DMS53 (cell line): ENCODE results near the gene BAIAP2.

Experiments
- DNase-seq: peaks from one replicate; lab custom pipeline; 2025; lab: John Stamatoyannopoulos, UW

Gene BAIAP2

GRCh38 chr17:81052199-81052997 lies 17.4 kb downstream of the BAIAP2 start:
- DNase-seq = no peak

GRCh38 chr17:81053041-81053970 lies 18.4 kb downstream of the BAIAP2 start:
- DNase-seq = no peak

DNA sequence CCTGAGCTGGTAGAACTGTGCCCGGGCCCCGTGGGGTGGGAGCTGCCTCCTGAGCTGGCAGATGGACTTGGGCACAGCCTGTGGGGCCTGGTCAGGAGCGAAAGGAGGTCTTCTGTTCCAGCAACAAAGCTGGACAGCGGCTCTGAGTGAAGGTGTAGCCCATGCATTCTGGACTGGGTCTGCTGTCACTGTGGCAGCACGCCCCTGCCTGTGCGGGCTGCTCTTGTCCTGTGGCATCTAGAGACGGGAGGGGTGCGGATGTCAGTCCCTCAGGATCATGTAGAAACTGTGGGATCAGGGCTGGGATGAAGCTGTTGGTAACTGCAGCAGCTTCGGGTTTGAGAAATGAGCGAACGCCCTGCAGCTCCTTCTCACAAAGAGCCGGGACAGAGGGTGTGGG lies 19.4 kb downstream of the BAIAP2 start:
- no peak for DNase-seq

DNA sequence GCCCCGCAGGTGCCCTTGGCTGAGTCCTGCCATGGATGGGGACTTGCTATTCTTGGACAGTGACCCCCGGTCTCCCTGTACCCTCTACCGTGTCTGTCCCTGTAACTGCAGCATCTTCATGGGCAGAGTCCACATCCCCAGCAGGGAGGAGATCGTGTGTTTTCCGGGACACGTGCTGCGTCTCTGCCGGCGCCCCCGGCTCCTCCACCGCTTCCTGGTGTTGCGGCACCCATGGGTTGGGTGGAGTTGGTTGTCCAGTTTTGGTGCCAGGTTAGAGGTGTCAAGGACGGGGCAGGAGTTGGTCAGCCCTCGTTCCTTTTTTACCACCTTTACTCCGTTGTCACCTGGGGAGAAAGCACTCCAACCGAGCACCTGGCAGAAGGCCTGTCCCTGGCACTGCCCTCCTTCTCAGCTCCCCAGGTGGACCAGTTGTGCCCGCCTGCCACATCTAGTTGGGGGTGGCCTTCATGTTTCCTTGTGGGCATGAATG lies 20.0 kb downstream of the BAIAP2 start:
- DNase-seq = no peak

DNA sequence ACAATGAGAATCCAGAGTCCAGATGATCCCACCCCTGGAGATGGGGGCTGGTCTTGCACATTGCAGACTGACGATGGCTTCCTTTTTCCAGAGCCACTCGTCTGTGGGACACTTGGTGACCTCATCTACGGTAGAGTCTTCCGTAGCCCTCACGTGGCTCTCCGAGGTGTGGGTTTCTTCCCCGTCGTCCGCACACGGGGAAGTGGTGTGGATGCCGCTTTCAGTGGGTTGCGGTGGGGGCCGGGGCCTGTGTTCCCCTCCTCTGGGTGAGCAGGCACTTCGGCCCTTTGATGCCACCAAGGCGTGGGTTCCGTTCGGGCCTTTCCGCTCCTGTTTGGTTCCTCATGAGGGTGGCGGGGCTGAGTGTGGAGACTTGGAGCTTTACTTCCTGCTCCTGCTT lies 21.4 kb downstream of the BAIAP2 start:
- no peak for DNase-seq

- no peak for DNase-seq
Measured at GRCh38 chr17:81057079-81057730, 22.3 kb downstream of the BAIAP2 start.

- DNase-seq = no peak
Measured at GRCh38 chr17:81057777-81058176, 22.8 kb downstream of the BAIAP2 start.

DNA sequence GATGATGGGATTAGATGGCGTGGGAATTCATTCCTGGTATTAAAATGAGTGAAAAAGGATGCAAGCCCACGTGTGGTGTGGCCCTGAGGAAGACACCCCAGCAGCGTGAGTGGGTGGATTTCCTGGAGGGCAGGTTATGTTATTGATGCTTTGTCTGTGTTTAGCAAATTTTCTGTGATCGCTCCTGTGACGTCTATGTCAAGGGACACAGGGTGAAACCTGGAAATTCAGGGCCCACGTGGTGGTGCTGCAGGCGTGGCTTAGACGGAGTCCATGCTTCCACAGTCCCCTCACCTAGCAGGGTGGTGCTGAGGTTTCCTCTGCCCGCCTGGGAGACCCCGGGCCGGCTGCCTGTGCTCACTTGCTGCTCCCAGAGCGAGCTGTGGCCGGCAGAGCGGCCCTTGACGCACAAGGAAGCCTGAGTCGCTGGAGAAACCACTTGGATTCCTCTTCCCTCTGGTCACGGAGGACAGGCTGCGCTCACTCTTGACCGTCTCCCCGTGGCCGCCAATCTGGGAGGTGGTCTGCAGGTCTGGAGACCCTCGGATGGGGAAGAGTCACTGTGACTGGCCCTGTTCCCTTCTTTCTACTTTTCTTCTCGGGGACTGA lies 23.4 kb downstream of the BAIAP2 start:
- no peak for DNase-seq

- DNase-seq = no peak
Measured at GRCh38 chr17:81059026-81059425, 24.1 kb downstream of the BAIAP2 start.

DNA sequence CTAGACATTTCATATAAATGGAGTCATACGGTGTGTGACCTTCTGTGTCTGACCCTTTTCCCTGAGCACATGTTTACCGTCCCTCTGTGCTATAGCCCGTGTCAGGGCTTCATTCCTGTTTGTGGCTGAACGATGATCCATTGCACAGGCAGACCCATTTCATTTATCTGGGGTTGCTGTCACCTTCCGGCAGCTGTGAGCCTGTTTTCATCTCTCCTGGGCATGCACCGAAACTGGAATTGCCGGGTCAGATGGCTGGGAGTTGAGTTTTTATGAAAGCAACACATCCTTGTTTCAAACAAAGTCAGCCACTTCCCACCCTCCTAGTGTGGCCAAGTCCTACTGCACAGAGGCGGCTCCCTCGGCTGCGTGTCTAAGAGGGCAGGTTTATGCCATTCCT lies 25.5 kb downstream of the BAIAP2 start:
- no peak for DNase-seq

- DNase-seq = no peak
Measured at GRCh38 chr17:81061027-81061735, 26.2 kb downstream of the BAIAP2 start.

DNA sequence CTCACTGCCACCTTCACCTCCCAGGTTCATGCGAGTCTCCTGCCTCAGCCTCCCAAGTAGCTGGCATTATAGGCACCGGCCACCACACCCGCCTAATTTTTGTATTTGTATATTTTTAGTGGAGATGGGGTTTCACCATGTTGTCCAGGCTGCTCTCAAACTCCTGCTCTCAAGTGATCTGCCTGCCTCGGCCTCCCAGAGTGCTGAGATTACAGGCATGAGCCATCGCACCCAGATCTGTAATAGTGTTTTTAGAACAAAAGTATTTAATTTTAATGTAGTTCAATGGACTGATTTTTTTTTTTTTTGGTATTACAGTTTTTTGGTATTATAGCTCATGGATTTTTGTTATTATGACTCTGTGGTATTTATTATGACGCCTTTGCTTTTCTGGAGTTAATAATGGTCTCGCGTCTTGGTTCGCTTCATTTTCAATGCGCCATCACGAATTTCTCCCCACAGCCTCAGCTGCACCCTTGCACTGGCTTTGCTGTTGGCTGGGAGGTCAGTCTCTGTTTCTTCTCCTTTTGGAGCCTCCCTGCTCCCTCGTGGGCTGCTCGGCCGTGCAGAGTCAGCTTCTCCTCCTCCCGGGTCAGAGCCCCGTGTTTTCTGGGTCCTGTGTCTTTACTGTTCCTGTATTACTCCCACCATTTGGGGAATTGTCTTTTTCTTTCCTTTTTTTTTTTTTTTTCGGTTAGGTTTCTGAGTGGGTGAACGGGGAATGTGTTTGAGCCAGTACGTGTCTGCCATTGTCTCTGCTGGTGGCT lies 27.2 kb downstream of the BAIAP2 start:
- no peak for DNase-seq

- no peak for DNase-seq
Measured at GRCh38 chr17:81063106-81064093, 28.4 kb downstream of the BAIAP2 start.

DNA sequence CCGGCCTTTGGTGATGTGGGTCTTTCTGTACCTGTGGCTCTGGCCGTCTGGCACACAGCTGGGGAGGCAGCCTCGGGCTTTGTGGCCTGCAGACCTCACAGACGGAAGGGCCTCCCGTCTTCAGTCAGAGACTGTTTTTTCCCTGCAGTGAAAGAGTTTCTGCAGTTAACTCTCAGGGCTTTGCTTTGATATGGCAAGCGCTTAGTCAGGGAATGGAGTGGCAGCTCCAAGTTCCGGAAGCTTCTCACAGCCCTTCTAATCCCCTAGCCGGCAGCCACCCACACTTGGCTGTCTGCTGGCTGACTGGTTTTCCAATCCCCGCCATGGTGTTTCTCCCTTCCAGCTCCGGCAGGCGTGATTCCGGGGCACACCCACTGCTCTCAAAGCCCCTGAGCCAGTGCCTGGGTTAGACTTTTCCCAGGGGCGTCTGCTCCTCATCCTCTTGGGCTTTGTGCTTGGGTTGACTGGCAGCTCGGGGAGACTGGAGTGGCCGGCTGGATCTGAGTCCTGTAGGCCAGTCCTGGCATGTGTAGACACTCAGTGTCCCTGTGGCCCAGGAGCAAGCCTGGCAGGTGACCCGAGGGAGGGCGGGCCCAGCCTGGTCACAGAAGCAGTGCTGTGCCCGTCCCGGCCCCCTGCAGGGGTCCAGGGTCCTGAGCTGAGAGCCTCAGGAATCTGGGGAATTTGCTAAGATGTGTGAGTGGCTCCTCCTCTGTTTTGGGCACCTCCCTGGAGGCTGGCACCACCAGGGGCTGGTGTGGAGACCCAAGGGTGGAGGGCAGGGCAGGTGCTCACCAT lies 29.9 kb downstream of the BAIAP2 start:
- no peak for DNase-seq

DNA sequence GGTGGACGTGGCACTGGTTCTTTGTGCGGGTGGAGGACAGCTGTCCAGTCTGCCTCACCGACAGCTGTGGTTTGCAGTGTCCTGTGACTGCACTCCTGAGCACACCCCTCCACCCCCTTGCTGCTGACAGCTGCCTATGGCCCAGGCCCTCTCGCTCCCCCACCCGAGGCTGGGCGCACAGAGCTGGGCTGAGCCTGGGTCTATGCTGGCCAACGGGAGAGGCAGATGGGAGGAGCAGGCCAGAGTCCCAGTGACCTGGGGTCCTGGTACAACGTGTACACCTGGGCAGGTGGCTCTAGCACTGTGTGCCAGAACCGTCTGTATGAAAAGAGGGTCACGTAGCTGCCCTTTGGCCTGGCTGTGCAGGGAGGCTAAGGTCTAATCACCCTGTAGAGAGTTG lies 30.5 kb downstream of the BAIAP2 start:
- DNase-seq = no peak

DNA sequence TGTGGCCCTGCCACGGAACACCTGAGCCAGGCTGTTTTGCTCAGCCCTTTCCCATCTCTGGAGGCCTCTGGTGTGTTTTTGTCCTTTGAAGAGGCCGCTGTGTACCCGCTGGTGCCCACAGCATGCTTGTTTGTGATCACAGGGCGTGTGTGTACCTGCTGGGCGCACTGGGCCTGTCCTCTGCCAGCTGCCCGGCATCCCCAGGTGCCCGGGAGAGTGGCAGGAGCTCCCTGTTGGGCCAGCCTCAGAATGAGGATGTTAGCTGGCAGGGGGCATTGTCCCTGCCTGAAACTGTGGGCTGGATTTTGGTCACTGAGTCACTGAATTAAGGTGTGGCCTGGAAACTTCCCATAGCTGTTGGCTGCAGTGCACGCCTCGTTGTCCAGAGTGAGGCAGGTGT lies 31.1 kb downstream of the BAIAP2 start:
- DNase-seq = no peak

DNA sequence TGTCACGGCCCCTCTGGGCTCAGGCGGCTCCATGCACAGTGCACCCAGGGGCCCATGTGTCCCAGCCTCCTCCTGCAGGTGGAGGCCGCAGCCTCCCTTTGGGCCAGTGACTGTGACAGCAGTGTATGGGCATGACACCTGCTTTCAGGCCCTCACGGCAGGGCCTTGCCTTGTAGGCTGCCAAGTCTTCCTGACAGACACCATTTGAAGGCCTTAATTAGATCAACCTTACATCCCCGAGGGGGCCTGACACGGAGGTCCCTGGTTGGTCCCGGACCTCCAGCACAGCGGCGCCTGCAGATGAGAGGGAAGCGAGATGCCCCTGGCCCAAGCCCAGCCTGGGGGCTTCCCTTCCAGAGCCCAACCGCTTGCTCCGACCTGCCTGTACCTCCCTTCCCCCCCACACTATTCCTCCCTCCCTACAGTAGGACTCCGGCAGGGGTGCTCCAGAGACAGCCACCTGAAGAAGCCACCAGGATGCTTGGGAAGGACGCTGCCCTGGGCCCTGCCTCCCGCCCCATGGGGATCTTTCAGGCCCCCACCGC lies 31.9 kb downstream of the BAIAP2 start:
- DNase-seq = no peak

DNA sequence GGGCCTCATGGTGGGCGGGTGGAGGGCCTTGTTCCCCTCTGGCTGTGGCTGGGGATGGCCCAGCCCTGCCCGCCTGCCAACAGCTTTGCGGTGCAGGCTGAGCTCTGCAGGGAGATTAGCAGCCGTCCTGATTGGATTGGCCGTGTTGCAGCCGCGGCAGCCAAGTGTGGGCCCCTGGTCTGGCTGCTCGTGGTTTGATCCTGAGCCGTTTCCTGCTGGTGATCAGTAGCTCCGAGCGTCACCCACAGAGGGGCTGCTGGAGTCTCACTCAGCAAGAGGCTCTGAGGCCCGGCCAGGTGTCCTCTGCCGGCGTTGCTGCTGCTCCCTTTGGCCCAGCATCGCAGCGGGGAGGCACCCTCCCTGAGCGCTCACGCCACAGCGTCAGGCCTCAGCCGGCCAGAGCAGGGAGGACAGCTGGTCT lies 32.5 kb downstream of the BAIAP2 start:
- DNase-seq = no peak
